GM18951 (cell line): Measurements from ENCODE around the gene MPHOSPH9.

ENCODE experiments used
- POLR2A ChIP-seq: IDR thresholded peaks from 4 replicates; pipeline ENCODE4 v1.6.1; 2011; ENCODE audit warnings: mild to moderate bottlenecking; ENCODE audit not compliant: insufficient read length, insufficient read depth; ENCODE audit errors: extremely low read depth
- in situ Hi-C: fragments of 300-500 bp; cut with MboI; formaldehyde crosslinking; loops from one replicate; pipeline ENCODE4 v1.12.0; 2022; ENCODE audit warnings: low sequenced_read_pairs, mixed read lengths, inconsistent platforms; ENCODE audit not compliant: unreplicated experiment

The MPHOSPH9 gene

GRCh38 chr12:123232807-123233504, at the start of gene MPHOSPH9, which contains the start of gene MTRFR:
MPHOSPH9 (minus strand) TSS chr12:123233141; CDS start chr12:123230364, 2,777 bp downstream.
MTRFR (plus strand) TSS chr12:123233436; CDS start chr12:123253675, 20,239 bp downstream.
- in situ Hi-C loops = no loop called here
- TF ChIP-seq POLR2A = peak; percentile 99

DNA sequence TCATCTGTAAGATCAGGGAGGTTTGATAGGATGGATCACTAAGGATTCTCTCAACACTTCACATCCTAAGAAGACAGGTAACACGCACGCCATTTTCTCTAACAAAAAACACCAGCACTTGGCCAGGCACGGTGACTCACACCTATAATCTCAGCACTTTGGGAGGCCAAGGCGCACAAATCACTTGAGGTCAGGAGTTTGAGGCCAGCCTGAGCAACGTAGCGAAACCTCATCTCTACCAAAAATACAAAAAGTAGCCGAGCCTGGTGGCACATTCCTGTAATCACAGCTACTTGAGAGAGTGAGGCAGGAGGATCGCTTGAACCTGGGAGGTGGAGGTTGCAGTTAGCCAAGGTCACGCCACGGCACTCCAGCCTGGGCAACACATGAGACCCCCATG, 49.2 kb upstream of the MPHOSPH9 start:
- TF ChIP-seq POLR2A = no peak
- in situ Hi-C loops = no loop called here

DNA sequence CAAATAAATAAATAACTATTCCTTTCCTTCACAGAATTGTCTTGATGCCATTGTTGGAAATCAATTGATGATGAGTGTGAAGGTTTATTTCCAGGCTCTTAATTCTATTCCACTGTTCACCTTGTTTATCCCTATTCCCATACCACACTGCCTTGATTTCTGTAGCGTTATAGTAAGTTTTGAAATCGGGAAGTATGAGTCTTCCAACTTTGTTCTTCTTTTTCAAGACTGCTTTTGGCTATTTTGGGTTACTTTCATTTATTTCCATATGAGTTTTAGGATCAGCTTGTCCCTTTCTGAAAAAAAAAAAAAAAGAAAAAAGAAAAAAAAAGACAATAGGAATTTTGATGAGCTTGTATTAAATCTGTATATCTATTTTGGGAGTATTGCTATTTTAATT, 48.0 kb upstream of the MPHOSPH9 start:
- no peak for TF ChIP-seq POLR2A
- in situ Hi-C loops = no loop called here

DNA sequence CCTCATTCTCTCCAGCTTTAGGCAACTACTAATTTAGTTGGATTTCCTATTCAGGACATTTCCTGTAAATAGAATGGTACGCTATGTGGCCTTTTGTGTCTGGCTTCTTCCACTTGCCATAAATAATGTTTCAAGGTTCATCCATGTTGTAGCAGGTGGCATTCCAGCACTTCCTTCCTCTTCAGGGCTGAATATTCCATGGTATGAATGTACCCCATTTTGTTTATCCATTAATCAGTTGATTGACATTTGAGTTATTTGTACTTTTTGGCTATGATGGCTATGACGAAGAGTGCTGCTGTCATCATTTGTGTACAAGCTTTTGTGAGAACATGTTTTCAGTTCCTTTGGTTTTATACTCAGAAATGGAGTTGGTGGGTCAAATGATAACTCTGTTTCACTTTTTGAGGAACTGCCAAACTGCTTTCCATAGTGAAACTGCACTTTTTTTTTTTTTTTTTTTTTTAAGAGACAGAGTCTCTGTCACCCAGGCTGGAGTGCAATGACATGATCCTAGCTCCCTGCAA, 45.2 kb upstream of the MPHOSPH9 start:
- in situ Hi-C loops = no loop called here
- TF ChIP-seq POLR2A = no peak

DNA sequence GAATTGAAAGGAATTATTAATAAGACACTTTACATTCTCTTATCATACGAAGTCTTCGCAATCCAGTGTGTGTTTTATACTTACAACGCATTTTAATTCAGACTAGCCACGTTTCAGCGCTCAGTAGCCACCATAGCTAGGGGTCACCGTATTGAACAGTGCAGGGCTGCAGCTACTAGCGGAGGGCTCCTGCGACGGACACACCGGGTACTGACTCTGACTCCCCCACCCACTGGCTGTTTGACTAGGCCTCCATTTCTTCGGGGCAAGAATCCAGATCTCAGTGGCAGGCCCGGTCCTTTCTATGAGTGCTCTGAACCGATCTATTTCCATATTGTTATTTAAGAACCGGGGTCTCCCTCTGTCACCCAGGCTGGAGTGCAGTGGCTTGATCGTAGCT, 40.2 kb upstream of the MPHOSPH9 start:
- in situ Hi-C loops = no loop called here
- TF ChIP-seq POLR2A = no peak

GRCh38 chr12:123271001-123271668, 38.2 kb upstream of the MPHOSPH9 start:
- TF ChIP-seq POLR2A = no peak
- in situ Hi-C loops = no loop called here

- in situ Hi-C loops = no loop called here
- TF ChIP-seq POLR2A = no peak
Observed at GRCh38 chr12:123270214-123271000, 37.5 kb upstream of the MPHOSPH9 start.

- no peak for TF ChIP-seq POLR2A
- in situ Hi-C loops = loop anchor here (10.0 kb wide), 1 partner anchor 325 kb away; no protein-coding TSS in a partner anchor
Observed at GRCh38 chr12:123269896-123270213, 36.9 kb upstream of the MPHOSPH9 start.

- in situ Hi-C loops = loop anchor here (10.0 kb wide), 1 partner anchor 325 kb away; no protein-coding TSS in a partner anchor
- peak; percentile 40 for TF ChIP-seq POLR2A
Observed at GRCh38 chr12:123269395-123269892, 36.5 kb upstream of the MPHOSPH9 start.

- no peak for TF ChIP-seq POLR2A
- in situ Hi-C loops = loop anchor here (10.0 kb wide), 1 partner anchor 326 kb away; no protein-coding TSS in a partner anchor
Observed at GRCh38 chr12:123268850-123269249, 35.9 kb upstream of the MPHOSPH9 start.

DNA sequence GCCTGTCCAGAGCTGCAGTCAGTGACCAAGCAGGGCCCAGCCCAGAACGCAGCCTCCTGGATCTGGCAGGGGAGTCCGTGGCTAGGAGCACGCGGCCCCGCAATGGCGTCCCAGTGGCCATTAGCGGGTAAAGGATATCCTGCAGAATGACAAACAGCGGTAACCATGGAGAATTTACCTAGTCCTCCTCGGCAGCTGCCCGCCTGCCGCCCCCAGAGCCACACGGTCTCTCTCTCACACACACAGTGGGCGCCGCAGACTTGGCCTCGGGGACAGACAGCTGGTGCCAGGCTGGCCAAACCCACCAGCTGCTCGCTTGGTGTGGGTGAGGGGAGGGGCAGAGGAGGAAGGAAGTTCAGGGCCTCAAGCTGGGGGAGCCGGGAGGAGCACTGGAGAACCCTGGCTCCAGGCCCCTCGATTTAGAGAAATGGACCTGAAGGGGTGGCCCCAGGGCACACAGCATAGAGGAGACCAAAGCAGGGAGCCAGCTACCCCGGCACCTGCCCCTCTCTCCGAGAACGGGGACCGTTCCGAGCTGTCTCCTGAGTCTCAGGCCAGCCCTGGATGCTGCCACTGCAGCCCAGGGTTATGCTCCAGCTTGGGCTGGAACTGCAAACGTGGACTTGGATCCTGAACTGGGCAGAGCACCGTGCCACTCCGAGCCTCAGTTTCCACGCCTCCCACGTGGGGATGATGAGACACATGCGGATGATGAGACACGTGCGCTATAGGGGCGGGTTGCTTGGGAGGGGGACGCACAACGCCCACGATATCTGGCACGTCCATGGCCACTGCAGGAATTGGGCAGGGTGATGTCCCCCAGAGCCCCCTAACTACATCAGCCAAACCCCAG, 35.3 kb upstream of the MPHOSPH9 start:
- in situ Hi-C loops = loop anchor here (10.0 kb wide), 1 partner anchor 327 kb away; no protein-coding TSS in a partner anchor
- no peak for TF ChIP-seq POLR2A

- in situ Hi-C loops = loop anchor here (10.0 kb wide), 1 partner anchor 327 kb away; no protein-coding TSS in a partner anchor
Observed at GRCh38 chr12:123267335-123267920, 34.5 kb upstream of the MPHOSPH9 start.

More at GRCh38 chr12:123267335-123267920, 34.5 kb upstream of the MPHOSPH9 start:
- TF ChIP-seq POLR2A = no peak
